ENCODE data around the gene CCK.
A peak's percentile ranks its signal among the peaks of the same experiment; 100 is the strongest.

The CCK gene

DNA sequence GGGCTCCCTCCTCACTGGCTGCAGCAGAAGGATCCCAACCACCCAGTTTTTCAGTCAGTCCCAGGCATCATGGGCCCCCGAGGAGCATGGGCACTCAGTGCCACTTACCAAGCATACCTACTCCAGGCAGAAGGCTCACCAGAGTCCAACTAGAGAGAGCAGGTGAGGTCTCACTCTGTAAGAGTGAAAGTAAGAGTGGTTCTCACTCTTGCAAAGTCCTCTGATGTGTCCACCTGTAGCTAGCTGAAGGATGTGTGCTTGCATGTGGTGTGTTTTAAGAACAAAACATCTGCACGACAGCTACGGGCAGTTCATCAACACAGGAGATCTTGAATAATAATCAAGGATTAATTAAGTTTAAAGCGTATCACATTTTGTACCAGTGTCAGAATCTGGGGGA is 49.7 kb downstream of the CCK start:
- no peak for TF ChIP-seq CTCF (IDR thresholded peaks at IDR 0.05; ENCODE audit: borderline replicate concordance, insufficient read depth, low read depth, low read length)

GRCh38 chr3:42214565-42215283 is 51.3 kb downstream of the CCK start:
- H3K4me3 ChIP-seq (ENCODE audit: low read depth, low read length), result no peak overlapping the region
- TF ChIP-seq CTCF (IDR thresholded peaks at IDR 0.05; ENCODE audit: borderline replicate concordance, insufficient read depth, low read depth, low read length), result peak; percentile 22; the same call in 1 of the 2 replicates

More for the DNA sequence above, 49.7 kb downstream of the CCK start:
- H3K4me3 ChIP-seq (ENCODE audit: low read depth, low read length), result no peak overlapping the region

GRCh38 chr3:42214064-42214463 is 51.9 kb downstream of the CCK start:
- TF ChIP-seq CTCF (IDR thresholded peaks at IDR 0.05; ENCODE audit: borderline replicate concordance, insufficient read depth, low read depth, low read length), result no peak
- H3K4me3 ChIP-seq (ENCODE audit: low read depth, low read length), result no peak overlapping the region

DNA sequence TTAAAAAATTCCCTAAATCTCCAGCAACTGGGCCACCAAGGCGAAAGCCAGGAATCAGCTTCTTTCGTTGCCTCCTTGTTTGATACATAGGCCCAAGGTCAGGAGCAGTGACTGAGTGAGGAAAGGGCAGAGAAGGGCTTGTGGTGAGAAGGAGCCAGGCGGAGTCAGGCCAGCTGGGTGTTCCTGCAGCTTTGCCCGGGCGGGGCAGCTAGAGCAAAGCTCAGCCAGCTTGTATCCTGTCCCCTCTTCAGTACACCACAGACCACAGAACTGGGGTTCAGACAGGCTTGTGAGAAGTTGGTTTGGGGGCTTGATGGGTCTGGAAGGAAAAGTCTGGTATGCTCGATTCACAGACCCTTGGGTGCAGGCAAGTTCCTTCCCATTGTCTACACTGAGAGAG is 52.6 kb downstream of the CCK start:
- TF ChIP-seq CTCF (IDR thresholded peaks at IDR 0.05; ENCODE audit: borderline replicate concordance, insufficient read depth, low read depth, low read length), result no peak
- H3K4me3 ChIP-seq (ENCODE audit: low read depth, low read length), result no peak overlapping the region

DNA sequence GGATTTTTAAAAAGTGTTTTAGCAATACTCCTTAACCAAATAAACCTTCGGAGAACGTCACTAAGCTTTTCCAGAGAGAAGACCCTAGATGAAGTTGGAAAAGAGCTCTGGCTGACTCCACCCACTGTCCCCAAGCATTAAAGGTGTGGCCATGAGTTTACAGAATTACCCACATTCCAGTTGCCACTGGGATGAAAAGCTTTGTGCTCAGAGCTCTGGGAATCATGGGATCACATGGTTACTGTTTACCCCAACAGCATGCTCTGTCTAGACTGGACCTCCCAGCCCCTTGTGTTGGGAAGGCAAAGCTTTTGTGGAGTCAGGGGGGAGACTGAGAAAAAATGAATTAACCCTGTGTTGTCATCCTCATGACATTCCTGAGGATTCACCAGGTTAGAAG is 55.3 kb downstream of the CCK start:
- no peak for TF ChIP-seq CTCF (IDR thresholded peaks at IDR 0.05; ENCODE audit: borderline replicate concordance, insufficient read depth, low read depth, low read length)
- H3K4me3 ChIP-seq (ENCODE audit: low read depth, low read length), result no peak overlapping the region

DNA sequence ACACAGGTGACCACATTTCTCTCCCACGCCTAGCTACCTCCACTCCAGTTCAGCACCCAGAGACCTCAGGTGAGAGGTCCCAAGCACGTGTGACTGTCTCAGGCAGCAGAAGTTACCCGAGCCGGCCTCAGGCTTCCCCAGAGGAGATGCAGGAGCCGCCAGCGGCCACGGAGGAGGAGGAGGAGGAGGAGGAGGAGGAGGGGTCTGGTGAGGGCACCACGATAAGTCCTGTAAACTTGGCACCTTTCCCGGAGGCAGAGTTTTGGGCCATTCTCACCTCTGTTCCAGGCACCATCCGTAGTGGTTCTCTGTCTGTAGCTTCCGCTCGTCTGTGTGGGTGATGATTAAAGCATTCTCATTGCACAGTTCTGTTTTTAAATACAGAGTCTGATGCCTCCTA is 56.1 kb downstream of the CCK start:
- TF ChIP-seq CTCF (IDR thresholded peaks at IDR 0.05; ENCODE audit: borderline replicate concordance, insufficient read depth, low read depth, low read length), result no peak
- H3K4me3 ChIP-seq (ENCODE audit: low read depth, low read length), result no peak overlapping the region
